SK-N-MC (cell line): ENCODE results near the gene TTLL11.

ENCODE experiments used
- EZH2 ChIP-seq: fragments of 200-600 bp; sonication (generic); IDR thresholded peaks from one replicate; pipeline ENCODE4 v1.6.1; 2017; ENCODE audit warnings: antibody characterized with exemption
- POLR2AphosphoS5 ChIP-seq: IDR thresholded peaks from 2 replicates; pipeline ENCODE4 v1.6.1; 2012; ENCODE audit warnings: mild to moderate bottlenecking, low read depth, low read length, borderline replicate concordance

DNA sequence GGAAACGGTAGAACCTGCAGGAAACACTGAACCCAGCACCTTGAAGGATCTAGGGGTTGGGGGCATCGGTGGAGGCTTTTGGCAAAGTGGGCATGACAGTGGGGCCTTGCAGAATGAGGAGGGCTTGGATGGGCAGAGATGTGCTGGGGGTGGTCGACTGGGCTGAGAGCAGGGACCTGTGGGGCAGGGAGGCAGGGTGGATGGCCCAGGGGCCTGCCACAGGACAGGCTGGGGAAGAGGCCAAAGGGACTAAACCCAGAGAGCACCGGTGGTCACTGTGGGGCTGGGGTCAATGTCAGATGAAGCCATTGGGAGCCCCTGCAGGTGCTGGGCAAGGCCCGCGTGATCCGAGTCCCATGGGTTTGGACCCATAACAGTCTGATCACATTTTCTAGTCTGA, 266.4 kb downstream of the TTLL11 start:
- TF ChIP-seq EZH2, result no peak
- TF ChIP-seq POLR2AphosphoS5, result no peak
